Mesenteric fat pad (tissue), 1 donor: ENCODE data around the gene GABRD. TPM values are rescaled to one million over a fixed set of nuclear protein-coding genes. Genes with fewer than 3 reads are reported as not detected.

Experiments
- DNase-seq: peaks from one replicate; pipeline ENCODE4 v3.0.0-alpha.2; 2020; ENCODE audit warnings: low spot score
- total RNA-seq: library from RNA; stranded (reverse); fragmentation: NEBNext Ultra II Directional; extraction: Animal tissue kit (Norgen Biotek cat#: 25700); gene quantifications from one replicate; pipeline ENCODE4 v1.2.1, GENCODE V29; 2021
- donor health status: DM: yes; HTN: yes; CAD: no.

Gene GABRD
- total RNA-seq, 1 donor from 2014 or later, result not detected

DNA sequence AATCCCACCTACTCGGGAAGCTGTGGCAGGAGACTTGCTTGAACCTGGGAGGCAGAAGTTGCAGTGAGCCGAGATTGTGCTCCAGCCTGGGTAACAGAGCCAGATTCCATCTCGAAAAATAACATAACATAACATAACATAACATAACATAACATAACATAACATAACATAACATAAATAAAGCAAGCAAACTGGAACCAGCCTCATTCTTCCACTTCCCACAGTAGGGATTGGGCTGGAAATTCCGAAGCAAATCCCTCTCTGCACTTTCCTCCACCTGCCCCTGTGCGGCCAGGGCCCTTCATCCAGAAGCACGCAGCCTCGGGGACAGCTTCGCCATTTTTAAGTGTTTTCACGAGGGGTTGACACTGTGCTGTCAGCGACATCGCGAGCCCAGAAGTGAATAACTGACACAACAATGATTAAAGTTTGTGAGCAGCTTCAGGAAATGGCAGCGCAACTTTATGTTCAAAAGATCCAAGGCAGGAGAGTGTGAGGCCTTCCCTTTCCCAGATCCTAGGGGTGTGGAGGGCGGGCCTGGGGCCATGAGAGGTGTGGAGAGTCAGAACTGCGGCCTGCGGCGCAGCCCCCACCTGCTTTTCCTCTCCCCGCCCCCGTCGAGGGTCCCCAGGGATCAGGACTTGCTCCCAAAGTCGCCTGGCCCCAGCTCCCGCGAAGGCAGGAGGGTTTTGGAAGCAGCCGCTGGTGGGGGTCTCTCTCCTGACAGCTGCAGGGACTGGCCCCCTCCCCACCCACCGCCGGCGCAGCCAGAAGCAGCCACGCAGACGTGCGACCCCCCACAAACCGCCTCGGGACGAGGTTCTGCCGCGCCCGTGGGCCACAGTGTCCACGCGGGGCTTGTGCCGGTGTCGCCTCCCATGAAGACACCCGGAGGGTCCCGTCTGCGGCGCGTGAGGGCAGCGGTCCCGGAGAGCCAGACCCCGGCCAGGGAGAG, 651 bp upstream of the GABRD start:
- no peak for DNase-seq

- DNase-seq, result no peak
Measured at GRCh38 chr1:2019571-2020309, 595 bp downstream of the GABRD start.

DNA sequence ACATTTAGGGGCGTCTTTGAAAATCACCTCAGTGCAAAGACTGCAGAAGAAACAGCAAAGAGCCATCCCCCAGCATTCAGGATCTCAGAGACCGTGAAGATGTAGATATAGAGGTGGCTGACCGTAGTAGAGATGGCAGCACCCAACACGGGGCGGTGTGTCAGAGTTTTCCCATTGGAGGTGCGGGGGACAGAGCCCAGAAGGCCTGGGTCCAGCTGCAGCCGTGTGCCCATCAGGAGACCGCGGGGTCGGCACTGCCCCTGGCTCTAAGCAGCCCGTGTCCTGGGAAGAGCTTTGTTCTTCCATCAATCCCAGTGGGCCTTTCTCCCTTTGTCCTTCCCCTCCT, 1.1 kb downstream of the GABRD start:
- DNase-seq, result no peak

- DNase-seq, result no peak
Measured at GRCh38 chr1:2021550-2021949, 2.4 kb downstream of the GABRD start.

DNA sequence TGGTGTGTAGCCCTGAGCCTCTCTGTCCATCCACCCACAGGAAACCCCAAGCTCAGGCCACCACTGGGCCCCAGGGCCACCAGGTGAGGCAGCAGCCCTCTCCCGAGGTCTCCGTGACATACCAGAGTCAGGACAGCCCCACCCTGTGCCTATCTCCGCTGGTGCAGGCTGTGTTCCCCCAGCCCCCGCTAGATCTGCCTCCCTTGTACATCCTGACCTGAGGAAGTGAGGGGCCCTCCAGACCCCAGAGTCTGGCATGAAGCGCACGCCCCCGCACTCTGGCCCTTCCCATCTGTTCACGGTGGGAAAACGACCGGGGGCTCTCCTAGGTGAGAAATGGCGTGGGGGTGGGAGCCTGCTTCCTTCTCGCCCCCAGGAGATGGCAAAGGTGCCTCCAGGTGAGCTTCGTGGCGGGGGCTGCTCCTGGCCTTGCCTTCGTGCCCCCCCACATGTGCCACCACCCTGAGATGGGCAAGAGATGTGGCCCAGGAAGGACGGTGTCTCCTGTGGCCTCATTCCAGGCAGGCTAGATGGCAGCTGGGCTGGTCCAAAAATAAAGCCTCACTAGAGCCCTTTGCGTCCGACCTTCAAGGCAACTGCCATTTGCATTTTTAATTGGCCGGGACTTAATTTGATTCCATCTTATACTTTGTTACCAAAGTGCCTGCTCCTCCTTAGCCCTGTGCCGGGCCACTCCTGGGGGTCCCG, 3.1 kb downstream of the GABRD start:
- no peak for DNase-seq

GRCh38 chr1:2023187-2023586, 4.0 kb downstream of the GABRD start:
- DNase-seq, result no peak

GRCh38 chr1:2024451-2024850, 5.3 kb downstream of the GABRD start:
- DNase-seq, result no peak

GRCh38 chr1:2024887-2025286, 5.7 kb downstream of the GABRD start:
- DNase-seq, result no peak

GRCh38 chr1:2025491-2025981, 6.4 kb downstream of the GABRD start:
- DNase-seq, result no peak

DNA sequence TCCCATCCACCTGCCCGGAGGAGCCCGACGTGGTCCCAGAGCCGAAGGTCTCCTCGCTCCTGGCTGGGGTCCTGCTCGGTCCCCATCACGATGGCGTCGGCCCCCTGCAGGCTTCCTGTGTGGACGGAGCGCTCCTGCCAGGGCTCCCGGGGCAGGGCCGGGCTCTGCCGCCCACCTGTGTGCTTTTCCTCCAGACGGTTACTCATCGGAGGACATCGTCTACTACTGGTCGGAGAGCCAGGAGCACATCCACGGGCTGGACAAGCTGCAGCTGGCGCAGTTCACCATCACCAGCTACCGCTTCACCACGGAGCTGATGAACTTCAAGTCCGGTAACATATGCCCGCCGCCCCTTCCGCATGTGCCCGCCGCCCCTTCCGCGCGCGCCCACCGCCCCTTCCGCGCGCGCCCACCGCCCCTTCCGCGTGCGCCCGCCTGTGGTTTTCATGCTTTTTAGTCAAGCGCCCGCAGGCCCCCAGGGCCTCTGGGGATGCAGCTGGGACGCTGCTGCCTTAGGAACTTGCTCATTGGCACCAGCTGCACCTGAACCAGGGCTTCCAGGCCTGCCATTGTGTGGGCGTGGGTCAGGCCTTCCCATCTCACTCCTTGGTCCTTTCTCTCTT, 8.9 kb downstream of the GABRD start:
- DNase-seq, result no peak

DNA sequence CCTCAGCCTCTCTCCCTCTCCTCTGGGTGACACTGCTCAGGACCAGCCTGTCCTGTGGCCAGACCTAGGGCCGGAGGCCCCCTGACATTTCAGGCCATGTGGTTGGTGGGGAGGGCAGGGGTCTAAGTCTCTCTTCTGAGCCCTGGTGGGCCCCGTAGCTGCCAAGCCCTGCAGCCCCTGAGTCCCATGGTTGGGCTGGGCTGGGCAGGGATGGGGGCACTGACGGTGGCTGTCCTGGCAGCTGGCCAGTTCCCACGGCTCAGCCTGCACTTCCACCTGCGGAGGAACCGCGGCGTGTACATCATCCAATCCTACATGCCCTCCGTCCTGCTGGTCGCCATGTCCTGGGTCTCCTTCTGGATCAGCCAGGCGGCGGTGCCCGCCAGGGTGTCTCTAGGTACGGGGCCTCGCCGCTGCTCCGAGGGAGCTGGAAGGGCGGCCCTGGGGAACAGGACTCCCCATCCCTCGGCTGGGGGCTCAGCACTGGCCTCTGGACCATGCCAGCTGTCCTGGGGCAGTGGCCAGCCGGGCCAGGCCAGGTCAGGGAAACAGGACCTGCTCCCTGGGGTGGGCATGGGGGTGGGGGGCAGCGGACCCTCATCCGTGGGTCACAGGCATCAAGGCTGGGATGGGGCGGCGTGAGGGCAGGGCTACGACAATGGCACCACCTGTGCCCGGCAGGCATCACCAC, 9.9 kb downstream of the GABRD start:
- DNase-seq, result no peak

- no peak for DNase-seq
Measured at GRCh38 chr1:2029561-2029960, 10.4 kb downstream of the GABRD start.

- no peak for DNase-seq
Measured at GRCh38 chr1:2030076-2030871, 11.1 kb downstream of the GABRD start.

GRCh38 chr1:2031546-2032540, 12.7 kb downstream of the GABRD start:
- no peak for DNase-seq

DNA sequence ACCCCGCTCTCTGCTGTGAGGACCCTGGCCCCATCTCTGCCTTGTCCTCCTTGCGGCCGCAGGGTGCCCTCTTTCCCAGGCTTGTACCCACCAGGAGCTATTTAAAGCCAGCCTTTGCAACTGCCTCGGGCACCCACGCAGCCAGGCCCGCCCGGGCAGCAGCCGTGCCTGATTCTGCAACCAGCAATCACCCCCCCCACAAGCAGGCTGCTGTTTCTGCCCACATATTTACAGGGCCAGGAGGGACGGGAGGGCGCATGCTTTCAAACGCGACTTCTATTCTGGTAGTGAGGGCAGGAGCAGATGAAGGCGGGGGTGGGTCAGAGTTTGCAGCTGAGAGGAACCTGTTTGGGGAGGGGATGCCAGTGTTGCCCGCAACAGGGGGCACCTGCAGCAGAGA, 13.6 kb downstream of the GABRD start:
- DNase-seq, result no peak

DNA sequence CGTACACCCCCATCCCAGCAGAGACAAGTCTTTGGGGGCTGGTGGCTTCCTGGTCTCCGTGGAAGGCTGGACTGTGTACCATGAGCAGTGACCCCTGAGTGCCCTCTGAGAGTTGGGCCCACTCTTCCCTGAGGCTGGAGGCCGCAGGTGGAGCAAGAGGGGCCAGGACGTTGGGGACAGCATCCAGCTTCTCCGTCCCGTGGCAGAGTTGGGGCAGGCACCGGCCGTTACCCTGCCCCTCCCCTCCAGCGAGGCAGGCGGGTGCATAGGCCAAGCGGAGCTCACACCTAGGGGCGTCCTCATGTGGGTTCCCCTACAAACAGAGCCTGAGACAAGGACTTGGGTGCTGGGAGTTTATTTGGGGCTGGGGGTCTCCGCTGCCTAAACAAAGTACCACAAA, 14.0 kb downstream of the GABRD start:
- no peak for DNase-seq

DNA sequence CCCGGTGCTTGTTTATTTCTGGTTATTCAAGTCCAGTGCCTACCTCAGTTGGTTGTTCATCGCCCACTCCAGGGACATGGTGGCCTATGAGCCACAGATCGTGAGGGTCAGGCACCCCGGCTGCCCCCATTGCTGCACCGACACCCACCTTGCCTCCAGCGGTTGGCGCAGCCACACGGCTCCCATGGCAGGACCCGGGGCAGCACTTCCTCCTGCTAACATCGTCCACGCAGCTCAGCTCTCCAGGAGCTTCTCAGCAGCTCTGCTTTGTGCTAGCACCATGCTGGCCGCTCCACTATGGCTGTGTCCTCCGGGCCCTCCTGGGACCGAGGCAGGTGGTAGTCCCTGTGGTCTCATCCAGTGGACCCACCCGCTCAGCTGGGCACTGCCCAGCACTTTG, 17.1 kb downstream of the GABRD start:
- DNase-seq, result no peak

DNA sequence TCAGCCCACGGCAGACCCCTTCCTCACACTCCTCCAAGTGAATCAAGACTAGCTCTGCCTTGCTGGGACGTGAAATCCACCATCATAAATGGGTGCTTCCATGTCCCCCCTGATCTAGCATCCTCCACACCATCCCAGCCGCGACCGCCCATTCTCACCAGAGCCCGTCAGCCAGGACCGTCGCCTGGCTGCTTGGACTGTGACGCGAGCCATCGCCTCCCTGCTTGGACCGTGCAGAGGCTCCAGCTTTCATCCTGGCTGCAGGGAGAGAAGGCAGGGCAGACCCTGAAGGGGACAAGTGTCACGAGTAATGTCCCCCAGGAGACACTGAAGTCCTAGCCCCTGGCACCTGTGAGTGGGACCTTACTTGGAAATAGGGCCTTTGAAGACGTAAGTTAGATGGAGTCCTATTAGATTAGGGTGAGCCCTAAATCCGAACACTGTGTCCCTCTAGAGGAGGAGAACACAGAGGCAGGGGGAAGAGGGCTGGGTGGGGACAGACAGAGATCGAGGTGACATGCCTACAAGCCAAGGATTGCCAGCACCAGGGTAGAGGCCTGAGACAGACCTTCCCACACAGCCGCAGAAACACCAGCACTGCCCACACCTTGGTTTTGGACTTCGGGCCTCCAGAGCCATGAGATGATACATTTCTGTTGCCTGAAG, 18.3 kb downstream of the GABRD start:
- no peak for DNase-seq
